HepG2 (cell line): ENCODE measurements around the gene TIMP3. TPM values are rescaled to one million over a fixed set of nuclear protein-coding genes. Genes with fewer than 3 reads are reported as not detected.

ENCODE experiments used
- BHLHE40 ChIP-seq: IDR thresholded peaks from 2 replicates; pipeline ENCODE4 v1.6.1; 2011; ENCODE audit warnings: low read length, improper control_type of control experiment
- FIP1L1 ChIP-seq: fragments of 200-400 bp; formaldehyde crosslinking; IDR thresholded peaks from 2 replicates; pipeline ENCODE4 v1.6.1; 2018; ENCODE audit warnings: low read depth, mild to moderate bottlenecking, low read length, moderate library complexity, borderline replicate concordance; ENCODE audit not compliant: insufficient read depth
- FOXM1 ChIP-seq: sonication (generic); formaldehyde crosslinking; IDR thresholded peaks from 2 replicates; pipeline ENCODE4 v1.5.0; 2020; ENCODE audit warnings: missing genetic modification reagents
- HNRNPLL ChIP-seq: fragments of 200-400 bp; formaldehyde crosslinking; IDR thresholded peaks from 2 replicates; pipeline ENCODE4 v1.6.1; 2017; ENCODE audit warnings: mild to moderate bottlenecking, low read depth, low read length; ENCODE audit not compliant: poor library complexity, severe bottlenecking
- KAT8 ChIP-seq: IDR thresholded peaks from 2 replicates; pipeline ENCODE4 v1.6.1; 2016; ENCODE audit warnings: missing genetic modification reagents, missing compliant biosample characterization
- PCBP2 ChIP-seq: fragments of 200-400 bp; formaldehyde crosslinking; optimal IDR thresholded peaks from 2 replicates; pipeline ENCODE3; 2018; ENCODE audit warnings: low read length, low read depth; ENCODE audit not compliant: poor library complexity, severe bottlenecking
- PLRG1 ChIP-seq: fragments of 450-650 bp; conservative IDR thresholded peaks from 2 replicates; pipeline ENCODE4 v1.6.1; 2016
- SNAPC2 ChIP-seq: sonication (generic); formaldehyde crosslinking; IDR thresholded peaks from 2 replicates; pipeline ENCODE4 v1.8.1; 2022; ENCODE audit warnings: mild to moderate bottlenecking, missing genetic modification reagents
- TBL1XR1 ChIP-seq: fragments of 150-350 bp; IDR thresholded peaks from 2 replicates; pipeline ENCODE4 v1.6.1; 2014; ENCODE audit warnings: borderline replicate concordance, low read length; ENCODE audit not compliant: partially characterized antibody
- ZKSCAN1 ChIP-seq: fragments of 150-350 bp; IDR thresholded peaks from 2 replicates; pipeline ENCODE4 v1.6.1; 2014; ENCODE audit warnings: low read length
- ZKSCAN8 ChIP-seq: IDR thresholded peaks from 2 replicates; pipeline ENCODE4 v1.6.1; 2016; ENCODE audit warnings: borderline replicate concordance, missing genetic modification reagents, missing compliant biosample characterization
- ZNF564 ChIP-seq: sonication (generic); formaldehyde crosslinking; IDR thresholded peaks from 2 replicates; pipeline ENCODE4 v1.8.1; 2023; ENCODE audit warnings: mild to moderate bottlenecking, missing genetic modification reagents
- ZNF589 ChIP-seq: sonication (generic); formaldehyde crosslinking; conservative IDR thresholded peaks from 2 replicates; pipeline ENCODE4 v1.8.0; 2022; ENCODE audit warnings: mild to moderate bottlenecking, moderate library complexity, missing genetic modification reagents
- ZNF605 ChIP-seq: sonication (generic); formaldehyde crosslinking; IDR thresholded peaks from 2 replicates; pipeline ENCODE4 v1.8.0; 2022; ENCODE audit warnings: mild to moderate bottlenecking, missing genetic modification reagents
- ZNF703 ChIP-seq: sonication (generic); formaldehyde crosslinking; IDR thresholded peaks from 2 replicates; pipeline ENCODE4 v1.5.1; 2020; ENCODE audit warnings: missing genetic modification reagents, mild to moderate bottlenecking, moderate library complexity, borderline replicate concordance
- polyA plus RNA-seq, 8 experiments: library from polyadenylated mRNA; depleted of rRNA in 3 of 8; stranded (reverse) in 7 of 8; unstranded in 1 of 8; fragments of >200 nt; fragmentation: Illumina TruSeq in 4 of 8; extraction: Trizol in 4 of 8; gene quantifications; 2 replicates each; pipeline versions ENCODE4 v1.2.1 to v1.2.3, GENCODE V29; 2011 to 2016; ENCODE audit warnings: low read depth in 4 of 8, missing spikeins in 1 of 8, mixed read lengths in 1 of 8; ENCODE audit not compliant: insufficient read depth in 1 of 8
- total RNA-seq, 5 experiments: library from RNA; depleted of rRNA; stranded (reverse); fragments of >200 nt; fragmentation: Illumina TruSeq; extraction: Trizol; gene quantifications; 2 replicates each; pipeline ENCODE4 v1.2.3, GENCODE V29; 2016; ENCODE audit warnings: low read depth in 1 of 5
- TF ChIP-seq, protein P1 (sequence below): sonication (generic); formaldehyde crosslinking; IDR thresholded peaks from 2 replicates; pipeline ENCODE4 v1.5.0; 2020; ENCODE audit warnings: missing genetic modification reagents, mild to moderate bottlenecking, borderline replicate concordance
- TF ChIP-seq, protein P2 (sequence below): sonication (generic); formaldehyde crosslinking; IDR thresholded peaks from 2 replicates; pipeline ENCODE4 v1.5.1; 2020; ENCODE audit warnings: mild to moderate bottlenecking, missing genetic modification reagents
- TF ChIP-seq, protein P3 (sequence below): sonication (generic); formaldehyde crosslinking; IDR thresholded peaks from 2 replicates; pipeline ENCODE4 v1.4.0; 2020; ENCODE audit warnings: mild to moderate bottlenecking, missing genetic modification reagents, borderline replicate concordance
- TF ChIP-seq, protein P4 (sequence below): sonication (generic); formaldehyde crosslinking; IDR thresholded peaks from 2 replicates; pipeline ENCODE4 v1.5.0; 2020; ENCODE audit warnings: mild to moderate bottlenecking, missing genetic modification reagents
- TF ChIP-seq, protein P5 (sequence below): sonication (generic); formaldehyde crosslinking; IDR thresholded peaks from 2 replicates; pipeline ENCODE4 v1.4.0; 2020; ENCODE audit warnings: mild to moderate bottlenecking, missing genetic modification reagents

Gene TIMP3
- total and polyA plus RNA-seq, 2 of the 13 experiments (the other 11 are each of a cell fraction or from before 2014, with no cell fraction given): 57.3 to 86.6 TPM

DNA sequence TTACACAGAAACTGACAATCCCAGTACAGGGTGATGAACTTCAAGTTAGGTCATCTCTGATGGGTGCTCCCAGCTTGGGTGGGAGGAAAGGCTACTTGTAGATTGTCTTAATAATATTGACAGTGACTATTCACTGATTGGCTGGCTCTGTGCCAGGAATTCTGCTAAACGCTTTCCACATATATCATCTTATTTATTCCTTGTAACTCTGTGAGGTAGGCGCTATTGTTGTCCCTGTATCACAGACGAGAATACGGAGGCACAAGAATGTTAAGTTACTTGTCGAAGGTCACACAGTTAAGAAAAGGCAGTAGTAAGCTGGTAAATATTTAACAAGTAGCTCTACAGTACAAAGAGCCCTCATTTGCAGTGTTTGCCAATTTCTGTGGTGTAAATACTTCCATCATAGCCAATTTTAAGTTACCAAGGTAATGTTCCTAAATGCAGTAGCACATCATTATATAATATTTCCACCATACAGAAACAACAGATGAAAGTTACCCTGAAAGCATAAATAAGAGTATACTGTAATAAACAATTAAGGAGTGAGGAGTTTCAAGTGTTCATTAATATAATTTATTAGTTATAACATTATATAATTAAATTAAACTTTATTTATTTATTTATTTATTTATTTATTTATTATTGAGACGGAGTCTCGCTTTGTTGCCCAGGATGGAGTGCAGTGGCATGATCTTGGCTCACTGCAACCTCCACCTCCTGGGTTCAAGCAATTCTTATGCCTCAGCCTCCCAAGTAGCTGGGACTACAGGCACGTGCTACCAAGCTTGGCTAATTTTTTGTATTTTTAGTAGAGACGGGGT, 11.5 kb upstream of the TIMP3 start (continued):
- TF ChIP-seq, protein P1, sequence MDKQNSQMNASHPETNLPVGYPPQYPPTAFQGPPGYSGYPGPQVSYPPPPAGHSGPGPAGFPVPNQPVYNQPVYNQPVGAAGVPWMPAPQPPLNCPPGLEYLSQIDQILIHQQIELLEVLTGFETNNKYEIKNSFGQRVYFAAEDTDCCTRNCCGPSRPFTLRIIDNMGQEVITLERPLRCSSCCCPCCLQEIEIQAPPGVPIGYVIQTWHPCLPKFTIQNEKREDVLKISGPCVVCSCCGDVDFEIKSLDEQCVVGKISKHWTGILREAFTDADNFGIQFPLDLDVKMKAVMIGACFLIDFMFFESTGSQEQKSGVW (CRISPR knock-in tag): no peak
- TF ChIP-seq TBL1XR1 (no peak), ZNF589 (no peak), KAT8 (CRISPR knock-in tag) (peak; percentile 36; the same call in 1 of the 2 replicates), BHLHE40 (no peak), ZNF605 (CRISPR knock-in tag) (no peak), PLRG1 (no peak), ZNF564 (CRISPR knock-in tag) (no peak), ZKSCAN1 (no peak), SNAPC2 (CRISPR knock-in tag) (no peak), ZNF703 (CRISPR knock-in tag) (no peak), PCBP2 (no peak), ZKSCAN8 (no peak), FIP1L1 (no peak), HNRNPLL (no peak), FOXM1 (CRISPR knock-in tag) (no peak)
- TF ChIP-seq, protein P2, sequence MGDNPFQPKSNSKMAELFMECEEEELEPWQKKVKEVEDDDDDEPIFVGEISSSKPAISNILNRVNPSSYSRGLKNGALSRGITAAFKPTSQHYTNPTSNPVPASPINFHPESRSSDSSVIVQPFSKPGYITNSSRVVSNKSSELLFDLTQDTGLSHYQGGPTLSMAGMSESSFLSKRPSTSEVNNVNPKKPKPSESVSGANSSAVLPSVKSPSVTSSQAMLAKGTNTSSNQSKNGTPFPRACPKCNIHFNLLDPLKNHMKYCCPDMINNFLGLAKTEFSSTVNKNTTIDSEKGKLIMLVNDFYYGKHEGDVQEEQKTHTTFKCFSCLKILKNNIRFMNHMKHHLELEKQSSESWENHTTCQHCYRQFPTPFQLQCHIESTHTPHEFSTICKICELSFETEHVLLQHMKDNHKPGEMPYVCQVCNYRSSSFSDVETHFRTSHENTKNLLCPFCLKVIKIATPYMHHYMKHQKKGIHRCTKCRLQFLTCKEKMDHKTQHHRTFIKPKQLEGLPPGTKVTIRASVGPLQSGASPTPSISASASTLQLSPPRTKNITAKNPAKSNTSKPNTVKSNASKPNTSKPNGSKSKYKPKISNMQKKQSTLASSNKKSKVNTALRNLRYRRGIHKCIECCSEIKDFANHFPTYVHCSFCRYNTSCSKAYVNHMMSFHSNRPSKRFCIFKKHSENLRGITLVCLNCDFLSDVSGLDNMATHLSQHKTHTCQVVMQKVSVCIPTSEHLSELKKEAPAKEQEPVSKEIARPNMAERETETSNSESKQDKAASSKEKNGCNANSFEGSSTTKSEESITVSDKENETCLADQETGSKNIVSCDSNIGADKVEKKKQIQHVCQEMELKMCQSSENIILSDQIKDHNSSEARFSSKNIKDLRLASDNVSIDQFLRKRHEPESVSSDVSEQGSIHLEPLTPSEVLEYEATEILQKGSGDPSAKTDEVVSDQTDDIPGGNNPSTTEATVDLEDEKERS (CRISPR knock-in tag): peak; percentile 83; the same call in 1 of the 2 replicates
- TF ChIP-seq, protein P3, sequence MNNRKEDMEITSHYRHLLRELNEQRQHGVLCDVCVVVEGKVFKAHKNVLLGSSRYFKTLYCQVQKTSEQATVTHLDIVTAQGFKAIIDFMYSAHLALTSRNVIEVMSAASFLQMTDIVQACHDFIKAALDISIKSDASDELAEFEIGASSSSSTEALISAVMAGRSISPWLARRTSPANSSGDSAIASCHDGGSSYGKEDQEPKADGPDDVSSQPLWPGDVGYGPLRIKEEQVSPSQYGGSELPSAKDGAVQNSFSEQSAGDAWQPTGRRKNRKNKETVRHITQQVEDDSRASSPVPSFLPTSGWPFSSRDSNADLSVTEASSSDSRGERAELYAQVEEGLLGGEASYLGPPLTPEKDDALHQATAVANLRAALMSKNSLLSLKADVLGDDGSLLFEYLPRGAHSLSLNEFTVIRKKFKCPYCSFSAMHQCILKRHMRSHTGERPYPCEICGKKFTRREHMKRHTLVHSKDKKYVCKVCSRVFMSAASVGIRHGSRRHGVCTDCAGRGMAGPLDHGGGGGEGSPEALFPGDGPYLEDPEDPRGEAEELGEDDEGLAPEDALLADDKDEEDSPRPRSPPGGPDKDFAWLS (CRISPR knock-in tag): no peak
- TF ChIP-seq, protein P4, sequence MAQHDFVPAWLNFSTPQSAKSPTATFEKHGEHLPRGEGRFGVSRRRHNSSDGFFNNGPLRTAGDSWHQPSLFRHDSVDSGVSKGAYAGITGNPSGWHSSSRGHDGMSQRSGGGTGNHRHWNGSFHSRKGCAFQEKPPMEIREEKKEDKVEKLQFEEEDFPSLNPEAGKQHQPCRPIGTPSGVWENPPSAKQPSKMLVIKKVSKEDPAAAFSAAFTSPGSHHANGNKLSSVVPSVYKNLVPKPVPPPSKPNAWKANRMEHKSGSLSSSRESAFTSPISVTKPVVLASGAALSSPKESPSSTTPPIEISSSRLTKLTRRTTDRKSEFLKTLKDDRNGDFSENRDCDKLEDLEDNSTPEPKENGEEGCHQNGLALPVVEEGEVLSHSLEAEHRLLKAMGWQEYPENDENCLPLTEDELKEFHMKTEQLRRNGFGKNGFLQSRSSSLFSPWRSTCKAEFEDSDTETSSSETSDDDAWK (CRISPR knock-in tag): no peak
- TF ChIP-seq, protein P5, sequence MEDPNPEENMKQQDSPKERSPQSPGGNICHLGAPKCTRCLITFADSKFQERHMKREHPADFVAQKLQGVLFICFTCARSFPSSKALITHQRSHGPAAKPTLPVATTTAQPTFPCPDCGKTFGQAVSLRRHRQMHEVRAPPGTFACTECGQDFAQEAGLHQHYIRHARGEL: no peak
